ENCODE measurements around the gene NCOA7.

- TF ChIP-seq CTCF (IDR thresholded peaks at IDR 0.05) (no peak), POLR2A (IDR thresholded peaks at IDR 0.05) (no peak), POLR2AphosphoS5 (IDR thresholded peaks at IDR 0.05) (no peak), EP300 (IDR thresholded peaks at IDR 0.05) (no peak)
Observed at GRCh38 chr6:125821825-125822281, 31.1 kb downstream of the NCOA7 start.

Data from suprapubic skin (tissue), 4 donors.